ENCODE results near the gene CA10.

DNA sequence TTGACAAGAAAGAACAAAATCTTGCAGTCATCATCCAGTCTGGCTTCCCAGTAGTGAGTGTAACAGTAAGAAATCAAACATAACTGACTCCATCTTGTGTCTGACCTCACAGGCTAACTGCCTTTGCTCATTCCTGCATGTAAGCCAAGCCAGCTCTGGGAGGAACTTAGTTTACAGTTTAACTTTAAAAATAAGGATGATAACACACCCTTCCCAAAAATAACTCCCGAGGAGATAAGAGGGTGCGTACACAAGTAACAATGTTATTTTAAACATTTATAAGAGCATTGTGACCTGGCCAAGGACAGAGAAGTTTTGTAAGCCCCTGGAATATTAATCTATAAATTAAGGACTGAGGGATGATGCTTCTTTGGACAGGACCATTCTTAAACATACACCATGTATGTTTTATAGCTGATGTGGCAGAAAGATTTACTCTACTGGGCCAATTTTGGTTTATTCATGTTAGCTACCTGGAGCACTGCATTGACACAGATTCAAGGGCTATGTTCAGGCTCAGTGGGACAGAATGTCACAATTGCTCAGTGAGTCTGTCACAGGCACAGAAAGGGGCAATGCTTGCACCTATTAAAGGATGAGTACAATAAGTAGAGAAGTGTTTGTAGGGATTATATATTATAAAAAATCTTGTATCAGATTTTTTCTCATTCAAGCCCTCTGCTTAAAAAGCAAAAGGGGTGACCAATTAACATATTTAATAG lies 554.1 kb downstream of the CA10 start:
- TF ChIP-seq, protein P1, sequence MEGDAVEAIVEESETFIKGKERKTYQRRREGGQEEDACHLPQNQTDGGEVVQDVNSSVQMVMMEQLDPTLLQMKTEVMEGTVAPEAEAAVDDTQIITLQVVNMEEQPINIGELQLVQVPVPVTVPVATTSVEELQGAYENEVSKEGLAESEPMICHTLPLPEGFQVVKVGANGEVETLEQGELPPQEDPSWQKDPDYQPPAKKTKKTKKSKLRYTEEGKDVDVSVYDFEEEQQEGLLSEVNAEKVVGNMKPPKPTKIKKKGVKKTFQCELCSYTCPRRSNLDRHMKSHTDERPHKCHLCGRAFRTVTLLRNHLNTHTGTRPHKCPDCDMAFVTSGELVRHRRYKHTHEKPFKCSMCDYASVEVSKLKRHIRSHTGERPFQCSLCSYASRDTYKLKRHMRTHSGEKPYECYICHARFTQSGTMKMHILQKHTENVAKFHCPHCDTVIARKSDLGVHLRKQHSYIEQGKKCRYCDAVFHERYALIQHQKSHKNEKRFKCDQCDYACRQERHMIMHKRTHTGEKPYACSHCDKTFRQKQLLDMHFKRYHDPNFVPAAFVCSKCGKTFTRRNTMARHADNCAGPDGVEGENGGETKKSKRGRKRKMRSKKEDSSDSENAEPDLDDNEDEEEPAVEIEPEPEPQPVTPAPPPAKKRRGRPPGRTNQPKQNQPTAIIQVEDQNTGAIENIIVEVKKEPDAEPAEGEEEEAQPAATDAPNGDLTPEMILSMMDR (IDR thresholded peaks at IDR 0.05; ENCODE audit: poor library complexity, severe bottlenecking), result no peak
- TF ChIP-seq EZH2 (IDR thresholded peaks at IDR 0.05; ENCODE audit: borderline replicate concordance, insufficient read depth, low read length, poor library complexity, severe bottlenecking) (no peak), MXI1 (conservative IDR thresholded peaks at IDR 0.05; ENCODE audit: poor library complexity, severe bottlenecking) (no peak), RAD21 (conservative IDR thresholded peaks at IDR 0.05) (no peak), EP300 (conservative IDR thresholded peaks at IDR 0.05; ENCODE audit: poor library complexity, severe bottlenecking) (no peak), POLR2AphosphoS5 (IDR thresholded peaks at IDR 0.05) (no peak), TAF1 (IDR thresholded peaks at IDR 0.05; ENCODE audit: low read depth) (no peak)
- TF ChIP-seq, protein P2, sequence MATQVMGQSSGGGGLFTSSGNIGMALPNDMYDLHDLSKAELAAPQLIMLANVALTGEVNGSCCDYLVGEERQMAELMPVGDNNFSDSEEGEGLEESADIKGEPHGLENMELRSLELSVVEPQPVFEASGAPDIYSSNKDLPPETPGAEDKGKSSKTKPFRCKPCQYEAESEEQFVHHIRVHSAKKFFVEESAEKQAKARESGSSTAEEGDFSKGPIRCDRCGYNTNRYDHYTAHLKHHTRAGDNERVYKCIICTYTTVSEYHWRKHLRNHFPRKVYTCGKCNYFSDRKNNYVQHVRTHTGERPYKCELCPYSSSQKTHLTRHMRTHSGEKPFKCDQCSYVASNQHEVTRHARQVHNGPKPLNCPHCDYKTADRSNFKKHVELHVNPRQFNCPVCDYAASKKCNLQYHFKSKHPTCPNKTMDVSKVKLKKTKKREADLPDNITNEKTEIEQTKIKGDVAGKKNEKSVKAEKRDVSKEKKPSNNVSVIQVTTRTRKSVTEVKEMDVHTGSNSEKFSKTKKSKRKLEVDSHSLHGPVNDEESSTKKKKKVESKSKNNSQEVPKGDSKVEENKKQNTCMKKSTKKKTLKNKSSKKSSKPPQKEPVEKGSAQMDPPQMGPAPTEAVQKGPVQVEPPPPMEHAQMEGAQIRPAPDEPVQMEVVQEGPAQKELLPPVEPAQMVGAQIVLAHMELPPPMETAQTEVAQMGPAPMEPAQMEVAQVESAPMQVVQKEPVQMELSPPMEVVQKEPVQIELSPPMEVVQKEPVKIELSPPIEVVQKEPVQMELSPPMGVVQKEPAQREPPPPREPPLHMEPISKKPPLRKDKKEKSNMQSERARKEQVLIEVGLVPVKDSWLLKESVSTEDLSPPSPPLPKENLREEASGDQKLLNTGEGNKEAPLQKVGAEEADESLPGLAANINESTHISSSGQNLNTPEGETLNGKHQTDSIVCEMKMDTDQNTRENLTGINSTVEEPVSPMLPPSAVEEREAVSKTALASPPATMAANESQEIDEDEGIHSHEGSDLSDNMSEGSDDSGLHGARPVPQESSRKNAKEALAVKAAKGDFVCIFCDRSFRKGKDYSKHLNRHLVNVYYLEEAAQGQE (IDR thresholded peaks at IDR 0.05; ENCODE audit: borderline replicate concordance), result no peak
